PC-3 (cell line): Measurements from ENCODE around the gene ARMH2. TPM values are rescaled to one million over a fixed set of nuclear protein-coding genes. Genes with fewer than 3 reads are reported as not detected.
A peak's percentile ranks its signal among the peaks of the same experiment; 100 is the strongest.

ENCODE experiments used
- ATAC-seq: fragments of 200-7000 bp; cut with Tn5 transposase; 2 replicates; pipeline ENCODE4 v1.9.1; 2020; ENCODE audit warnings: mild to moderate bottlenecking, moderate library complexity
- BruUV-seq: library from RNA; stranded (reverse); fragments of 400-500 nt; replicated peaks from 2 replicates; lab custom pipeline; 2021; lab: Mats Ljungman, UMichigan
- CTCF ChIA-PET: fragments of 300-600 bp; sonication (Branson Sonifier 250); formaldehyde crosslinking; loops from one replicate; lab custom pipeline; 2022; ENCODE audit warnings: antibody characterized with exemption; lab: Charles Lee
- POLR2A ChIA-PET: fragments of 300-600 bp; sonication (Branson Sonifier 250); formaldehyde crosslinking; loops from one replicate; lab custom pipeline; 2022; ENCODE audit warnings: antibody characterized with exemption; ENCODE audit not compliant: unreplicated experiment; lab: Charles Lee
- DNase-seq: peaks from one replicate; pipeline ENCODE4 v3.0.0-alpha.2; 2015
- H2AFZ ChIP-seq: fragments of 300-600 bp; sonication (generic); 2 replicates; pipeline ENCODE4 v1.6.0; 2016; ENCODE audit warnings: antibody characterized with exemption, low read length
- H3F3A ChIP-seq: fragments of 300-600 bp; sonication (generic); one replicate; pipeline ENCODE4 v1.6.0; 2017; ENCODE audit warnings: antibody characterized with exemption, low read length, control low read depth, mild to moderate bottlenecking; ENCODE audit not compliant: unreplicated experiment
- H3K27ac ChIP-seq: fragments of 300-600 bp; sonication (generic); 2 replicates; pipeline ENCODE4 v1.5.1; 2016; ENCODE audit warnings: mild to moderate bottlenecking, low read length
- H3K27me3 ChIP-seq: fragments of 300-600 bp; sonication (generic); 2 replicates; pipeline ENCODE4 v1.6.1; 2016; ENCODE audit warnings: low read length, mixed read lengths
- H3K36me3 ChIP-seq: fragments of 300-600 bp; sonication (generic); 2 replicates; pipeline ENCODE4 v1.6.1; 2016; ENCODE audit warnings: low read depth, mixed run types, low read length, mixed read lengths
- H3K4me1 ChIP-seq: fragments of 300-600 bp; sonication (generic); 2 replicates; pipeline ENCODE4 v1.5.1; 2016; ENCODE audit warnings: low read length; ENCODE audit not compliant: insufficient read depth
- H3K4me2 ChIP-seq: fragments of 300-600 bp; sonication (generic); 2 replicates; pipeline ENCODE4 v1.6.0; 2016; ENCODE audit warnings: low read length
- H3K4me3 ChIP-seq: fragments of 300-600 bp; sonication (generic); 2 replicates; pipeline ENCODE4 v1.5.1; 2016; ENCODE audit warnings: mild to moderate bottlenecking, low read length, mixed read lengths
- H3K79me2 ChIP-seq: fragments of 300-600 bp; sonication (generic); 2 replicates; pipeline ENCODE4 v1.6.1; 2017; ENCODE audit warnings: low read length, mixed read lengths
- H3K9ac ChIP-seq: fragments of 300-600 bp; sonication (generic); 2 replicates; pipeline ENCODE4 v1.6.0; 2016; ENCODE audit warnings: mild to moderate bottlenecking, low read length
- H3K9me2 ChIP-seq: fragments of 300-600 bp; sonication (generic); replicated peaks from 2 replicates; pipeline ENCODE4 v1.6.1; 2016; ENCODE audit warnings: mixed run types, low read length, mixed read lengths
- H3K9me3 ChIP-seq: fragments of 300-600 bp; sonication (generic); 2 replicates; pipeline ENCODE4 v1.6.1; 2016; ENCODE audit warnings: low read length, mixed read lengths
- H4K20me1 ChIP-seq: fragments of 300-600 bp; sonication (generic); 2 replicates; pipeline ENCODE4 v1.6.1; 2016; ENCODE audit warnings: low read length, mixed read lengths
- EZH2 ChIP-seq: fragments of 300-600 bp; sonication (generic); IDR thresholded peaks from one replicate; pipeline ENCODE4 v1.6.1; 2017; ENCODE audit warnings: antibody characterized with exemption, mild to moderate bottlenecking, low read length; ENCODE audit not compliant: unreplicated experiment
- EZH2phosphoT487 ChIP-seq: fragments of 300-600 bp; sonication (generic); IDR thresholded peaks from 2 replicates; pipeline ENCODE4 v1.6.1; 2018; ENCODE audit warnings: mild to moderate bottlenecking, antibody characterized with exemption, low read length, borderline replicate concordance
- intact Hi-C: fragments of 100-400 bp; cut with micrococcal nuclease; formaldehyde crosslinking; loops from 2 replicates; pipeline ENCODE4 v1.9.0; 2023
- total RNA-seq: library from RNA; depleted of rRNA; stranded (reverse); fragments of >200 nt; gene quantifications from 2 replicates; pipeline ENCODE4 v1.2.3, GENCODE V29; 2014
- TF ChIP-seq, protein P1 (sequence below): fragments of 300-600 bp; sonication (generic); conservative IDR thresholded peaks from 2 replicates; pipeline ENCODE4 v1.5.1; 2017; ENCODE audit warnings: antibody characterized with exemption, low read depth, mild to moderate bottlenecking, low read length

The ARMH2 gene
- total RNA-seq, 1 experiment from 2014 or later: not detected

- Histone ChIP-seq H3K9me2 (no peaks in the 10 kb centered on the region), H2AFZ (no peak overlapping the region), H4K20me1 (no peaks in the 10 kb centered on the region), H3K9me3 (no peaks in the 10 kb centered on the region), H3K4me3 (no peak overlapping the region), H3K27me3 (no peaks in the 10 kb centered on the region), H3K36me3 (no peaks in the 10 kb centered on the region), H3K27ac (no peak overlapping the region), H3F3A (no peaks in the 10 kb centered on the region), H3K4me1 (peaks cover 5% of the 10 kb centered on the region; the same call in 1 of the 2 replicates), H3K4me2 (0 out of 2 replicates have a peak overlapping the region, but pooled peaks have one; percentile 22), H3K79me2 (no peaks in the 10 kb centered on the region), H3K9ac (no peak overlapping the region)
- intact Hi-C loops: no loop called here
- BruUV-seq: no TSS peak
- ChIA-PET POLR2A (no interaction called here), CTCF (no interaction called here)
- ATAC-seq (no peak), DNase-seq (no peak)
- TF ChIP-seq EZH2phosphoT487 (no peak), EZH2 (no peak)
- TF ChIP-seq, protein P1, sequence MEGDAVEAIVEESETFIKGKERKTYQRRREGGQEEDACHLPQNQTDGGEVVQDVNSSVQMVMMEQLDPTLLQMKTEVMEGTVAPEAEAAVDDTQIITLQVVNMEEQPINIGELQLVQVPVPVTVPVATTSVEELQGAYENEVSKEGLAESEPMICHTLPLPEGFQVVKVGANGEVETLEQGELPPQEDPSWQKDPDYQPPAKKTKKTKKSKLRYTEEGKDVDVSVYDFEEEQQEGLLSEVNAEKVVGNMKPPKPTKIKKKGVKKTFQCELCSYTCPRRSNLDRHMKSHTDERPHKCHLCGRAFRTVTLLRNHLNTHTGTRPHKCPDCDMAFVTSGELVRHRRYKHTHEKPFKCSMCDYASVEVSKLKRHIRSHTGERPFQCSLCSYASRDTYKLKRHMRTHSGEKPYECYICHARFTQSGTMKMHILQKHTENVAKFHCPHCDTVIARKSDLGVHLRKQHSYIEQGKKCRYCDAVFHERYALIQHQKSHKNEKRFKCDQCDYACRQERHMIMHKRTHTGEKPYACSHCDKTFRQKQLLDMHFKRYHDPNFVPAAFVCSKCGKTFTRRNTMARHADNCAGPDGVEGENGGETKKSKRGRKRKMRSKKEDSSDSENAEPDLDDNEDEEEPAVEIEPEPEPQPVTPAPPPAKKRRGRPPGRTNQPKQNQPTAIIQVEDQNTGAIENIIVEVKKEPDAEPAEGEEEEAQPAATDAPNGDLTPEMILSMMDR: no peak
Observed at GRCh38 chr6:24823185-24823584, 24.5 kb upstream of the ARMH2 start.

- H3K4me2 ChIP-seq: 0 out of 2 replicates have a peak overlapping the region, but pooled peaks have one; percentile 22
- no peaks in the 10 kb centered on the region for H3K36me3 ChIP-seq
- CTCF ChIA-PET: no interaction called here
- no peaks in the 10 kb centered on the region for H3K27me3 ChIP-seq
- no peak overlapping the region for H3K27ac ChIP-seq
- H3K9me3 ChIP-seq: no peaks in the 10 kb centered on the region
- no peak overlapping the region for H2AFZ ChIP-seq
- H3K79me2 ChIP-seq: no peaks in the 10 kb centered on the region
- no peak overlapping the region for H3K9ac ChIP-seq
- BruUV-seq: no TSS peak
- H3F3A ChIP-seq: no peaks in the 10 kb centered on the region
- H4K20me1 ChIP-seq: no peaks in the 10 kb centered on the region
- ATAC-seq (peak; percentile 88), DNase-seq (peak; percentile 81)
- POLR2A ChIA-PET: no interaction called here
- no peak overlapping the region for H3K4me3 ChIP-seq
- H3K9me2 ChIP-seq: no peaks in the 10 kb centered on the region
- peaks cover 5% of the 10 kb centered on the region; the same call in 1 of the 2 replicates for H3K4me1 ChIP-seq
- intact Hi-C loops: no loop called here
- TF ChIP-seq, protein P1: no peak
- TF ChIP-seq EZH2phosphoT487 (no peak), EZH2 (no peak)
Observed at GRCh38 chr6:24822696-24823095, 24.0 kb upstream of the ARMH2 start.

DNA sequence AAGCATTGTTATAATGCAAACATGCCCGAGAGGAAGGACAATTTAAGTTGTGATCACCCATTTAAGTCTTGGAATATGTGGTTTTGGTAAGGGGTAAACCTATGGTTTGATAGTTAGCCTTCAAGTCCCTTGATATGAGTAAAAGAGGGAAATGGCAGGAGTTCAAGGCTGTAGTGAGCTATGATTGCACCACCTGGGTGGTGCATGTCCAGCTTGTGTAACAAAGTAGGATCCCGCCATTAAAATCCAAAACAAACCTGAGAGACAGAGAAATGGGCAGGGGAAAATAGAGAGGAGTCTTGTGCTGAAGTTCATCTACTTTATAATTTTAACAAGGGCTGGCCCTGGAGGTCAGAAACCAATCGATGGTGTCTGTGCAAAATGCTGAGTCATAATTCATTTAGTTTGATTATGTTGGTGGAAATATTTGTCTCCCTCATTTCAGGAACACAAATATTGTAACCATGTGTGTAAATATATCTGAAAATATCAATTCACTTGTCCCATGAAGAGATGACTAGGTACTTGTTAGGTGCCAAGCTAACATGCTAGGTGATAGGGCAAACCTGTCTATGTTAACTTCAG lies 23.2 kb upstream of the ARMH2 start:
- no peaks in the 10 kb centered on the region for H3K36me3 ChIP-seq
- no peak overlapping the region for H3K9ac ChIP-seq
- no peaks in the 10 kb centered on the region for H3K79me2 ChIP-seq
- H3F3A ChIP-seq: no peaks in the 10 kb centered on the region
- ATAC-seq (no peak), DNase-seq (no peak)
- no peak for TF ChIP-seq EZH2phosphoT487
- TF ChIP-seq, protein P1: no peak
- TF ChIP-seq EZH2: no peak
- POLR2A ChIA-PET: no interaction called here
- CTCF ChIA-PET: no interaction called here
- no peak overlapping the region for H3K27ac ChIP-seq
- no peaks in the 10 kb centered on the region for H4K20me1 ChIP-seq
- H3K4me2 ChIP-seq: no peak overlapping the region
- no peaks in the 10 kb centered on the region for H3K27me3 ChIP-seq
- H3K9me3 ChIP-seq: no peaks in the 10 kb centered on the region
- intact Hi-C loops: no loop called here
- H3K4me3 ChIP-seq: no peak overlapping the region
- BruUV-seq: no TSS peak
- no peaks in the 10 kb centered on the region for H3K9me2 ChIP-seq
- no peak overlapping the region for H2AFZ ChIP-seq
- peaks cover 5% of the 10 kb centered on the region; the same call in 1 of the 2 replicates for H3K4me1 ChIP-seq
